GM19099 (cell line): ENCODE results near the gene PPP1R1C.

ENCODE experiments used
- POLR2A ChIP-seq: IDR thresholded peaks from 3 replicates; pipeline ENCODE4 v1.6.1; 2011; ENCODE audit warnings: low read depth; ENCODE audit not compliant: insufficient read length; ENCODE audit errors: extremely low read depth

Gene PPP1R1C

DNA sequence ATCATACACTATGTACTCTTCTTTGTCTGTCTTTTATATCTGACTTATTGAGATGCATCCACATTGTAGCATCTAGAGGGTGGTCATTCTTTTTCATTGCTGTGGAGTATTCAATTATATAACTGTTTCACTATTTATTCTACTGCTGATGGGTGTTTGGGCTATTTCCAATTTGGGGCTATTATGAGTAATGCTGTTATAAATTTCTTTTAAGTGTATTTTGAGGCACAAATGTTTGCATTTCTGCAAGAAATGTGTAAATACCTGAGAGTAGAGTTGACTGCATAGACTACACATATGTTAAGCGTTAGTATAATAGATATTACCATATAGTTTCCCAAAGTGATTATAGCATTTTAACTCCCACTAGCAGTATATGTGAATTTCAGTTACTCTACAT, 26.9 kb upstream of the PPP1R1C start:
- no peak for TF ChIP-seq POLR2A

GRCh38 chr2:181959508-181959907, 26.1 kb upstream of the PPP1R1C start:
- no peak for TF ChIP-seq POLR2A

GRCh38 chr2:181962142-181962541, 23.5 kb upstream of the PPP1R1C start:
- TF ChIP-seq POLR2A: no peak

GRCh38 chr2:181970160-181970794, 15.4 kb upstream of the PPP1R1C start:
- TF ChIP-seq POLR2A: no peak

DNA sequence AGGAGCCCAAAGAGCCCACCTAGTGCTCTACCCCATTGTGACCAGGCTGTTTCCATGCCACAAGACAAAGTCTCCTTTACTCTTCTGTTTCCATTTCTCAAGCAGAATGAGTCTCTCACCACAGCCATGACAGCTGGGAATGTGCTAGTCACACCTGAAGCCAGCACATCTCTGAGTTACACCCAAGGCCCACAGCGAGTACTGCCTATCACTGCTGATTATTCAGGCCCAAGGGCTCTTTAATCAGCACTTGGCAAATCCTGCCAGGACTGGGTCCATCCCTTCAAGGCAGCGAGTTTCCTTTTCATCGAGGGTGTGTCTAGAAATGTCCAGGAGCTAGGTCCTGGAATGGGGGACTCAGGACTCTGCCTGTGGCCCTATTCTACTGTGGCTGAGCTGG, 14.6 kb upstream of the PPP1R1C start:
- TF ChIP-seq POLR2A: no peak

GRCh38 chr2:181972431-181973170, 13.1 kb upstream of the PPP1R1C start:
- no peak for TF ChIP-seq POLR2A

DNA sequence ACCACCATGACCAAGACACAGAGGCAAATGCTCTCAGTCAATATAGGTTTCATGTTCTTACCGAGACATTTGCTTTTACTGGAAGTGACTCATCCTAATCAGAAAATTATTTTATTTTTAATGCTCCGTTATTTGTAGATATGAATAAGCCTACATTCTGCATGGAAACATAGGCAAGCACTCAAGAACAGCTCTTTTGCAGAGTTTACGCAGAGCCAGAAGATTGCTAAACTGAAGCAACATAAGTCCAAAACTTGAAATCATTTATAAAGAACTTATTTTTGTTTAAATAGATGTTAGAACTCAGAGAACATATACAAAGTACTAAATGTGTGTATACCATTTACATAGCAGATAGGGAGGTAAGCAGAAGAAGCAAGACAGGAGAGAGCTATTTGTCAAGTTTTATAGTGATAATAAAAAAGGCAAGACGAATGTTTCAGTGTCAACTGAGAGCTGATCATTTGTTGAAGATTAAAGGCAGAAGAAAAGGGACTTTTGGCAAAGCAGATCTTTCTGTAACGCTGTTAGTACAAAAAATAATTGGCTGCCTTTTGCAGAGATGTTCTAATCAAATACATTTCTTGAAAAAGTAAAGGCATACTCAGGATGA, 12.4 kb upstream of the PPP1R1C start:
- TF ChIP-seq POLR2A: no peak

DNA sequence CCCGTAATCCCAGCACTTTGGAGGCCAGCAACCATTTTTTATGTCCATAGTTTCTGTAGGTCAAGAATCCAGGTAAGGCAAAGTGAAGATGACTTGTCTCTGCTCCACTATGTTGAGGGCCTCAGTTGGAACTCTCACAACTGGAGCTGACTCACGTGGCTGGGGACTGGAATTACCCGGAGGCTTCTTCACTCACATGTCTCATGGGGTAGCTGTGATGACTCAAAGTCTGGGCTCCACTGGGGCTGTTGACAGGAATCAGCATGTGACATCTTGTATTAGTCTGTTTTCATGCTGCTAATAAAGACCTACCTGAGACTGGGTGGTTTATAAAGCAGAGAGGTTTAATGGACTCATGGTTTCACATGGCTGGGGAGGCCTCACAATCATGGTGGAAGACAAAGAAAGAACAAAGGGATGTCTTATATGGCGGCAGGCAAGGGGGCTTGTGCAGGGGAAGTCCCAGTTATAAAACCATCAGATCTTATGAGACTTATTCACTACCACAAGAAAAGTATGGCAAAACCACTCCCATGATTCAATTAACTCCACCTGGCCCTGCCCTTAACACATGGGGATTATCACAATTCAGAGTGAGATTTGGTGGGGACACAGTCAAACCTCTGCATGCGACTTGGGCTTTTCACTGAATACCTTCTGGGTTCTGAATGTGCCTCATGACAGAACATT, 7.8 kb upstream of the PPP1R1C start:
- no peak for TF ChIP-seq POLR2A

- no peak for TF ChIP-seq POLR2A
Measured at GRCh38 chr2:181978351-181979150, 7.1 kb upstream of the PPP1R1C start.

- no peak for TF ChIP-seq POLR2A
Measured at GRCh38 chr2:181984060-181984459, 1.6 kb upstream of the PPP1R1C start.

- no peak for TF ChIP-seq POLR2A
Measured at GRCh38 chr2:181984814-181985631, 630 bp upstream of the PPP1R1C start.

GRCh38 chr2:181988154-181988924, 2.7 kb downstream of the PPP1R1C start:
- TF ChIP-seq POLR2A: no peak

- TF ChIP-seq POLR2A: no peak
Measured at GRCh38 chr2:181989099-181989498, 3.4 kb downstream of the PPP1R1C start.

DNA sequence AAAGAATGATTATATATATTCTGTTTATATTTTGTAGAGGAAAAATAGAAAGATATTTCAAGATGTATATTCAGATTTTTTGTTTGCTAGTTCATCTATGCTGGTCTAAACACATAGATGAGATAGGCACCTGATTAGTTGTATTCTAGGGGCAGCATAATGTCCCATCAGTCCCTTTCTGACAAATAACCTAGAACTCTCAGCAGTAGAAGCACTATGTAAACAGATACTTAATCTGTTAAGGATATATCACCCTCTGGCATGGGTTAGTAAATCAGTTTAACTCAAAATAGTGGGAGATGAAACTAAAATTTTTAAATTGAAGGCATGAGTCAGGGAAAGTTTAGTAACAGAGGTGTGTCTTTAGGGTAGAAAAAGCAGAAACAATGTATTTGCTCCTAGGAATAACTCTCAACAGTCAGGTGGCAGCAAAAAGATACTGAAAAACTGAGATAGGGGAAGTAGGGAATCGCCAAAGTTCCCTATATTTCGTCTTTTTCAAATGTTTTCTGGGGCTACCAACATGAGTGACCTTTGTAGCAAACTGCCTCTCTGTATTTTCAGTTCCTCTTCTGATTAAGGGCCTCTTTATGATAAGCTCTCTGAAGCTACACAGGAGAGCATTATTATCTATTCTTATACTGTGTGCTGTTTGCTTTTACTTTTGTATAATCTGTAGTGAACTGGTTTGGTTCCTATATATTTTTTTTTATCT, 5.7 kb downstream of the PPP1R1C start:
- no peak for TF ChIP-seq POLR2A
